Calu3 (cell line): ENCODE data around the gene PROZ. TPM values are rescaled to one million over a fixed set of nuclear protein-coding genes. Genes with fewer than 3 reads are reported as not detected.

ENCODE experiments used
- BruUV-seq: library from RNA; stranded (reverse); fragments of 400-500 nt; replicated peaks from 2 replicates; lab custom pipeline; 2021; lab: Mats Ljungman, UMichigan
- CTCF ChIA-PET: fragments of 300-600 bp; sonication (Branson Sonifier 250); formaldehyde crosslinking; loops from one replicate; lab custom pipeline; 2022; ENCODE audit warnings: antibody characterized with exemption; lab: Charles Lee
- DNase-seq: peaks from one replicate; pipeline ENCODE4 v3.0.0; 2022
- H3K27ac Mint-ChIP-seq: one replicate; pipeline ENCODE4 v1.8.0; 2022; ENCODE audit warnings: mixed read lengths; ENCODE audit not compliant: unreplicated experiment
- H3K27me3 Mint-ChIP-seq: one replicate; pipeline ENCODE4 v1.8.0; 2022; ENCODE audit warnings: mixed read lengths; ENCODE audit not compliant: unreplicated experiment
- H3K36me3 Mint-ChIP-seq: one replicate; pipeline ENCODE4 v1.8.0; 2022; ENCODE audit warnings: mild to moderate bottlenecking, moderate library complexity, mixed read lengths; ENCODE audit not compliant: insufficient read depth, unreplicated experiment
- H3K4me1 Mint-ChIP-seq: one replicate; pipeline ENCODE4 v1.8.0; 2022; ENCODE audit warnings: mild to moderate bottlenecking, low read depth, mixed read lengths; ENCODE audit not compliant: unreplicated experiment
- H3K4me3 Mint-ChIP-seq: one replicate; pipeline ENCODE4 v1.8.0; 2022; ENCODE audit warnings: mild to moderate bottlenecking, low read depth, moderate library complexity, mixed read lengths; ENCODE audit not compliant: unreplicated experiment
- H3K9me3 Mint-ChIP-seq: one replicate; pipeline ENCODE4 v1.8.0; 2022; ENCODE audit warnings: low read depth, mixed read lengths; ENCODE audit not compliant: unreplicated experiment
- CTCF ChIP-seq: fragments of 200-600 bp; IDR thresholded peaks from one replicate; pipeline ENCODE4 v1.8.0; 2022; ENCODE audit warnings: antibody characterized with exemption; ENCODE audit not compliant: unreplicated experiment
- intact Hi-C: fragments of 100-400 bp; cut with micrococcal nuclease; formaldehyde crosslinking; loops from one replicate; pipeline ENCODE4 v1.10.0; 2022; ENCODE audit not compliant: unreplicated experiment
- total RNA-seq: library from RNA; stranded (reverse); gene quantifications from 2 replicates; pipeline ENCODE4 v1.2.3, GENCODE V29; 2022

PROZ gene
- total RNA-seq, 1 experiment from 2014 or later: not detected

- no peak for TF ChIP-seq CTCF
- Mint-ChIP-seq H3K27ac (no peak overlapping the region), H3K9me3 (no peaks in the 10 kb centered on the region), H3K36me3 (peaks cover 10% of the 10 kb centered on the region), H3K4me3 (no peak overlapping the region), H3K27me3 (no peaks in the 10 kb centered on the region), H3K4me1 (no peaks in the 10 kb centered on the region)
- intact Hi-C loops: no loop called here
- no peak for DNase-seq
- no TSS peak for BruUV-seq
- CTCF ChIA-PET: no interaction called here
Observed at GRCh38 chr13:113176822-113177221, 18.4 kb downstream of the PROZ start.

GRCh38 chr13:113178070-113178895 lies 19.8 kb downstream of the PROZ start:
- intact Hi-C loops: no loop called here
- Mint-ChIP-seq H3K9me3 (no peaks in the 10 kb centered on the region), H3K27ac (no peak overlapping the region), H3K4me1 (no peaks in the 10 kb centered on the region), H3K4me3 (no peak overlapping the region), H3K27me3 (no peaks in the 10 kb centered on the region), H3K36me3 (peaks cover 10% of the 10 kb centered on the region)
- no TSS peak for BruUV-seq
- DNase-seq: no peak
- TF ChIP-seq CTCF: no peak
- CTCF ChIA-PET: no interaction called here

- no peak for TF ChIP-seq CTCF
- DNase-seq: no peak
- Mint-ChIP-seq H3K9me3 (no peaks in the 10 kb centered on the region), H3K27me3 (no peaks in the 10 kb centered on the region), H3K4me3 (no peak overlapping the region), H3K27ac (no peak overlapping the region), H3K36me3 (peaks cover 10% of the 10 kb centered on the region), H3K4me1 (no peaks in the 10 kb centered on the region)
- intact Hi-C loops: no loop called here
- BruUV-seq: no TSS peak
- CTCF ChIA-PET: no interaction called here
Observed at GRCh38 chr13:113178896-113179167, 20.4 kb downstream of the PROZ start.

GRCh38 chr13:113179374-113180230 lies 21.2 kb downstream of the PROZ start:
- intact Hi-C loops: no loop called here
- Mint-ChIP-seq H3K27me3 (no peaks in the 10 kb centered on the region), H3K27ac (no peak overlapping the region), H3K4me1 (no peaks in the 10 kb centered on the region), H3K4me3 (no peak overlapping the region), H3K36me3 (peaks cover 10% of the 10 kb centered on the region), H3K9me3 (no peaks in the 10 kb centered on the region)
- no TSS peak for BruUV-seq
- no peak for TF ChIP-seq CTCF
- CTCF ChIA-PET: no interaction called here
- no peak for DNase-seq
